NCI-H748 (cell line): ENCODE results near the gene RYR3.

Experiments used
- DNase-seq: peaks from one replicate; lab custom pipeline; 2025; ENCODE audit not compliant: unreplicated experiment; lab: John Stamatoyannopoulos, UW

The RYR3 gene

DNA sequence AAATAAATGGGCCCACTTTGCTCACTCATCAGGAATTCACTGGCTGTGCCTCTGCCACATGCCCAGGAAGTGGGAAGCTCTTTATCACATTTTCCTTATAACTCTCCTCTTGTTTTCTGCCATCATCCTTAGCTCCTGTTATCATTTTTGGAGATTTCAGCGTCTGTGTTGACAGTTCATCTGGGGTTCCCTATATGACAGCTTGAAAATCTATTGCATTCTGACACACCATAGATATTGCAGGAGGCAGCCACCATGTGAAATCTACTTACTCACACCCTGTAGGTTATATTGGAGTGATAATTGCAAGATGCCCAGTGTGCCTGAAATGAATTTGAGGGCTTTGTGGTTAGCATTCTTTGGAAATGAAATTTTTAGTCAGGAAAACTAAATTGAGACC is 132.9 kb downstream of the RYR3 start:
- DNase-seq, result no peak

DNA sequence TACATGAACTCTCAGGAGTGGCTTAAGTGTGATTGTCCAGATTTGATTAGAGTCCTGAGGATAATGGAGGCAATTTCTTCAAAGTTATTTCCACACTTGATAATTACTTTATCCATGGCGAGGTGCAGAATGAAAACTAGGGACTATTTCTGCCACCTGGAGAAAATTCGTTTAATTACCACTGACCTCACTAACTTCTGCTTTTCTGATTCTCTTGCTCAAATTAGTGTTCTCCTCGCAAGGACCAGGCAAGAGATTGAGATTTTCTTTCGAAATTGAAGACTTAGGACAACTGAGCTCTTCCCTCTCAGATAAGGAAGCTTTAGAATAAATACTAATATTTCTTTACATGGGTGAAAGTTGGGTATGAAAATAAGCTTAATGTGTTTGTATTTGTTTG is 135.2 kb downstream of the RYR3 start:
- DNase-seq, result no peak

DNA sequence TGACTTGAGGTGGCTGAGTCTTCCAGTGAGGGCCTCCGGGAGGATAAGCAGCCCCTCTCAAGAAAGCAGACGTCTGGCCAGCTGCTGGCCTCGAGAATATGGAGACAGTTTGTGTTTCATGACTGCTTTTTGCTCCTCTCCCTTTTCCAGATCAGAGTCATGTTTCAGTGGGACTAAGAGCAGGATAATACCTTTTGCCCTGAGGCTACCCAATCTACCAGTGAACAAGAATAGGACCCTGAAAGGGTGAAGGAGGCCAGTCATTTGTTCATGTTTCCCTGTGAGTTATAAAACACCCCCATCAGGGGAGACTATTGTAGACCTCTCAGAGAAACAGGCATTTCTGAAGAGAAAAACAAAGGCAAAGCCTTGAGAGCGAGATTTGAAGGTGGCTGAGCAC is 137.4 kb downstream of the RYR3 start:
- peak; percentile 37 for DNase-seq

DNA sequence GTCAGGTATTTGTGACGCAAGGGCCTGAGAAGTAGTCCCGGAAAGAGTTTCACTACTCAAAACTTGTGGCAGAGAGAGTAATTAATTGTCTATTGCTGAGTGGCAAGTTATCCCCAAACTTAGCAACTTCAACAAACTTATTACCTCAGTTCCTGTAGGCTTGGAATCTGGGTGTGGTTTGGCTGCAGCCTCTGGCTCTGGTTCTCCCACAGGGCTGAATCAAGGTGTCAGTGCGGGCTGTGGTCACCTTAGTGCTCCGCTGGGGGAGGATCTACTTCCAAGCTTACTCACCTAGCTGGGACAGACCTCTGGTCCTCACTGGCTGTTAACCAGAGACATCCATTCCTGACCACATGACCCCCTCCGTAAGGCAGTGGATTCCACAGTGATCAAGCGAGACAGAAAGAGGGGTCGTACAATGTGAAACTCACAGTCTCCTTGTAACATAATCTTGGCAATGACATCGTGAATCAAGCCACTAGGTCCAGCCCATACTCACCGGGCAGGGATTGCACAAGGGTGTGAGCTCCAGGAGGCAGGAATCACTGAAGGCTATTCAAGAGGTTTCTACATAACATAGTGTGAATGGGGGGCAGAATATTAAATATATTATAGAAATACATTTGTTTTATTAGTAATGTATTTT is 138.3 kb downstream of the RYR3 start:
- DNase-seq, result no peak

DNA sequence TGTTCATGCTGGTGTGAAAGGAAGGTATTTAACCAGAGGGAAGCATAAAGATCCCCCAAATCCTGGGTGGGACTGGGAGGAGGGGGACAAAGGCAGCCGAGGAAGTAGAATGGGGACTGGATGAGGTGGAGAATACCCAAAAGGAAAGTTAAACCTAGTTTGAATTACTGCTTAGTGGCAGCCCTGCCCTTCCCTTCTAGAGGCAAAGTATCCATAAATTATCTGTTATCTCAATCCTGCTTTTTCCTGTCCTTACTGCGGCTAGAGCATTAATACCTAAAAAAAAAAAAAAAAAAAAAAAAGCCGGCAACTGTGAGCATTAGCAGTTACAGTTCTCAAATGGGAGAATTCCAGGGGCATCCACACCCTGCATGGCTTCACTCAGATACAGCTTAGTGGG is 139.0 kb downstream of the RYR3 start:
- DNase-seq, result no peak

DNA sequence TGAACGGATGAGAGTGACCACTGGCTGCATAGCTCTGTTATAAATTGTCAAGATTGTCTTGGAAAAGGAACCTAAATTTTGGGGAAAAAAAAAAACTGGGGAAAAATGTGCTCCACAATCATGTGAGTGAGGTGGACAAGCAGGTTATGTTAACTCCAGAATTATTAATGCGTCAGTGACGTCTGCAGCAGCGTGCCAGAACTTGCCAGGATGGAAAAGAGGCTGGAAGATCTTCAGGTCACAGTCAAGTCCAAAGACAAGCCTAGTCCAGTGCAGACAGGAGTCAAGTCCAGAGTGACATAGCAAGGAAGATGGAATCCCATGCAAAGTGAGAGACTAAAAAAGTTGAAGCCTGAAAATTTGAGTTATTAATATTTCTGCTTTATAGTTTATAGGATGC is 140.6 kb downstream of the RYR3 start:
- no peak for DNase-seq

DNA sequence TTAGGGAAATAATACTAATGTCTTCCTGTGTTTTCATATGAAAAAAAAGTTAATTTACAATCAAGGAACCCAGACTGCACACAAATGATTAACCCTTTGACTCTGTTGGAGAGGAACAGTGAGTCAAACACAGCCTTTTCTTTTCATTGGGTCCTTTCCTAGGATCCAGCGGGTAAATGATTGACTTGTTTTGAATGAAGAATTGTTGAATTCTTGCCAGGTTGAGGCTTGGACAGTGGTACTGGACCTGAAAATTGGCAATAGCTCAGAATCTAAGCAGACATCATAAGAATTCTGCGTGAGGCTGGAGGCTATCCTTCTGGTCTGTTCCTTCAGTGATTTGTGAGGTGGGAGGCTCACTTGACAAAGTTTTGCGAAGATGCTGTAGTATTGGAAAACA is 143.0 kb downstream of the RYR3 start:
- no peak for DNase-seq

DNA sequence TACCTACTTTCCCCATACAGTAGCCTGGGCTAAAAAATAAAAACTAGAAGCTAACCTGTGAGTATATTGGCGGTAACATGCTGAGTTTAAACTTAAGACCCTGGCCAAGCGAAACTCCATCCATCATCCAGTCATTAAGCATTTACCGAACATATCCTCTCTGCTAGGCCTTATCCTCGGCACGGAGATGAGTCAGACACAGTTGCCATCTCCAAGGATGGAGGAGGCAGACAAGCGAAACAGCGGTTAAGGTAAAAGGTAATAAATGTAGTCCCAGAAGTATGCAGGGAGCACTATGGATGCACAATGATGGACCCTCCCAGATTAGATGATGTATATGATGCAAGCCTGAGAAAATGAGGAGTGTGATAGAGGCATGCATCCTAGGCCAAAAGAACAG is 143.6 kb downstream of the RYR3 start:
- DNase-seq, result no peak

DNA sequence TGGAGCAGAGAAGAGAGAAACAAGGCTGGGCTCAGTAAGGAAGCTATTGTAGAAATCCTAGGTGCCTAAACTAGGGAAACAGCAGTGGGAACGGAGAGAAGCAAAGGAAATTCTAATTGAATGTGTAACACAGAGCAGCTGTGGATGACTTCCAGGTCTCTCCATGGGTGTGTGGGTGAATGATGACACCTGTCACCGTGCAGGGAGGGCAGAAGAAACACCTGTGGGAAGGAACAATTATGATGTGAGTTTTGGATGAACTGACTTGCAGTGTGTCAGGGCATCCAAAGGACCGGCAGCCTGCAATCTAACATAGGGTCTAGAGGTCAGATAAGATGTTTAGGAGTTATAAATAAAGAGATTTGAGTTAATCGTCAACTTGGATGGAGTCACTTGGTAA is 144.2 kb downstream of the RYR3 start:
- no peak for DNase-seq

DNA sequence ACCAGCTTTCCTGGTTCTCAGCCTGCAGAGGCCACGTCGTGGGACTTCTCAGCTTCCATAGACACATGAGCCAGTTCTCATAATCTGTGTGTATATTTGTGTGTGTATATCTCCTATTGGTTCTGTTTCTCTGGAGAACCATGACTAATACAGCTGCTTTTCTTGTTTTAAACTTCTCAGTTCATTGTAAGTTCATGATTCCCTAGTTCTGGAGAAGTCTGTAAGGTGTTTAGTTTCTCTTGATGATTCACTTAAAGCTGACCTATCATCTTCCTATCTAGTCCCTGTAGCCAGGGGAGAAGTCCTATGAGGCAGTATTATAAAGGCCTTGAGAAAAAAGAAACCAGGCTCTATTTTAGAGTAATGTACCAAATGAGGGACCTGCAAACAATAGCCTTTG is 147.7 kb downstream of the RYR3 start:
- no peak for DNase-seq

DNA sequence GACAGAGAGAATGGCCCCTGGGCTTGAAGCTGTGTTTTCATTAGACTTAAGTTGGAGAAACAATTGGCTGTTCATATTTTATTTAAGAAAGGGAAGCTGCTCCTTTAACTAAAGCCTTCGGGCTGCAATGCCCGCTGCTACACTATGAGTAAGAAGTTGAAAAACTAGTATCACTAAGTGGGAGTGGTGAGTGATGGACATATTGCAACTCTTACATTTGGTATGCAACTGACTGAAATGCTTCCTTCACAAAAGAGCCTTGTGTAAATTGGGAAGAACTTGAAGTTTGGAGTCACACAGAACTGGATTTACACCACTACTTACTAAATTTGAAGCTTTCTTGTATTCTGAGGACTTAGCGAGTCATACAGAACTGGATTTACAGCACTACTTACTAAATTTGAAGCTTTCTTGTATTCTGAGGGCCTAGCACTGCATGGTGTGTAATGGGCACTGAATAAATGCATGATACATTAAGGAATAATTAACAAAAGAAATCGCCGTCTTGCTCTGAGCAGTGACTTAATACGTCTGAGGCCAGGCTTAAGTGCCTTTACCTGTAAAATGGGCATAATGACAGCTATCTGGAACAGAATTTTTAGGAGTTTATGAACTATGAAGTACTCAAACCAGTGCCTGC is 149.5 kb downstream of the RYR3 start:
- no peak for DNase-seq

DNA sequence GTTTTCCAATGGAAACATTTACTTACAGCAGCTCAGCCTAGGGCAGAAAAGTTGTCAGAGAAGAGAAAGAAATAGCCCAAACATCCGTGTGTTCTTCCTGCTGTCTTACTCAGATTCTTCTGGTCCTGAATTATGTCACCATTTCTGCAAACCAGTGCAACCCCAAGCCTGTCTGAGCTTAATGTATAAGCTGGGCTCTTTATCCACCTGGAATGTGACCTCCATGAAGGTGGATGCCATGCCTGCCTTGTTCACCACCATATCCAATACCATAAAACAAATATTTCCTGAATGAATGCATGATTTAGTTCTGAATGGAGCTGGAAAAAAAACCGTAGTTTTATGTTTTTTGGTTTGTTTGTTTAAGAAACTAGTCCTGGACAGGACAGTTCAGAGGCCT is 150.9 kb downstream of the RYR3 start:
- DNase-seq, result no peak

DNA sequence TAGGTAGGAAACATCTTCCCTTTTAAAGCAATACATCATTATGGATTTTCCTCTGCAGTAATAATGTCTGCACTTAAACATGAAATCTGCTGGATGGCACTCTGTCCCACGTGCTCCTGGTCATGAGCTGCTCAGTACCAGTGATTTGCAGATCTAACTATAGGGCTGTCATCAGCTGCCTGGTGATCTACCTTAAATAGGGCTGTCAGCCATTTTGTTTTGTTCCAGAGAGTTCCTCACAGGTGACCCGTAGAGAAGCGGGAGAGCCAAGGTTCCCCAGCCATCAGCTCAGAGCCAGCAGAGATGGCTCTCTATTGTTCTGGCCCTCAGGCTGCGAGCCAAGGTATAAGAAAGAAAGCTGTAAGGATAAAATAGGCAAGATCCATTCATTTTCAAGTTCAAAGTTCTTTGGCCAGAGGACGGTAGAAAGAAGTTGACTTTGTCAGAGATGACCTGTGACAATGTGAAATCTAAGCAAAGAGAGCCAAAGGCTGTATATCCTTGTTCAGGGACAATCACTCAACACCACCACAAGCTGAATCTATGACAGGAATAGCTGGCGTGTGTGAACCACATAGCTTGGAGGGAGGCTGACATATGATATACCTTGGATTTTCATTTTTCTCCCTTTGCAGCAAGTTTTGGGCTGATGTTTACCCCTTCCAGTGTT is 156.5 kb downstream of the RYR3 start:
- no peak for DNase-seq

DNA sequence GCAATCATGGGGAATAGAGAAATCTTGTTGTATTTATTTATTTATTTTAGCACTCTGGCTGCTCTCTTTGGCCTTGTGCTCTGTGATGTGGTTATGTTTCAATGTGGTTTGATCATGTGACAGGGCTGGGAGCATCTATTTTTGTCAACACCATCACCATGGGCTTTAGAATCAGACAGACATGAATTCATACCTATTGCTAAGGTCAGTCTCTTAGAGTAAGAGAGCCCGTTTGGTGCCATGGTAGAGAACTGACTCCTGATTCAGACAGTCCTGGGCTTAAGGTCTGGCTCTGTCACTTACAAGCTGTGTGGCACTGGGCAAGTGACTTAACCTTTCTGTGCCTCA is 157.0 kb downstream of the RYR3 start:
- no peak for DNase-seq

DNA sequence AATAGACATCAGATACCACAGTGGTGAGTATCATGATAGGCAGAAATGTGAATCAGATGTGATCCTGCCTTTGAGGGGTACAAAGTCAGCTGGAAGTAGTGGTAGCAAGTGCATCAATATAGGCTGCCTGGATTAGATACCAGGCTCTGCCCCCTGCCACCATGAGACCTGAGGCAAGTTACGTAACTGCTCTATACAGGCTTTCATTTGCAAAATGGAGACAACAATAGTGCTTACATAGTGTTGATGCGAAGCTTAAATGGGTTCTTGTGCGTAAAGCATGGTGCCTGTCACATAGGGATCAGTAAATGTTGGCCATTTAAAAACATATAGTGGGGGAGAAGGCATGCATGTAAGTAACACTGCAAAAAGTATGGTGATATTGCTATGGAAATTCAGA is 158.0 kb downstream of the RYR3 start:
- DNase-seq, result no peak

DNA sequence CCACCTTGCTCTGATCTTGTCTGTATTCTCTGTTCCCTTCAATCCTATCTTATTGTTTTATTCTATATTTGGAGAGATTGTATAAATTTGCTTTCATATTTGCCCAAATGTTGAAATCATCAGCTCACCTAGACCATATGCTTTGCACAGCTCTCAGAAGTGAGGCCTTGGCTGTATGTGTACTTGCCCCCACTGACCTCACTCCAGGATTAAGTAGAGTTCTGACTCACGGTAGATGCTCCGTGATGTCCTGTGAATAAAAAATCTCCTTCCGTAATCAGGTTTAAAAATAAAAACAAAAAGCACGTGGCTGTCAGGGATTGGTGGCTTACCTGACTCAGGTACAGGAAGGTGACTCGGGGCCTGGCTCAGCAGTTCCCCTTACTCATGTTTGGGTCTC is 162.2 kb downstream of the RYR3 start:
- no peak for DNase-seq

DNA sequence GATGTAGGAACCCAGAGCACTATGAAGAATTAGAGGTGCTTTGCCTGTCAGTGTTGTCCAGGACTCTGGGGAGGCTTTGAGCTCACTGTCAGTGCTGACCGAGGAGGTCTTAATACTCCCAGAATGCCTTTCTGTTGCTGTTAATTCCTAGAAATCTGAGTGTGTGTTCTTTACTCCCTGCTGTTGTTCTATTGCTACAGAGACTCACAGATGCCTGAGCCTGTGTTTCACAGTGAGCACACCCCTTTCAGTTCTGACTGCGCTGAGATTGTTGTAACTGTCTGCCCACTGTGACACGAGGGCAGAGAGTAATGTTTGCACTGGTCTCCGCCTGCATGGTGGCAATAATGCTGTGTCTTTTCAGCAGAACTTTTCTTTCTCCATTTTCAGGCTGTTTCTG is 162.9 kb downstream of the RYR3 start:
- DNase-seq, result no peak

DNA sequence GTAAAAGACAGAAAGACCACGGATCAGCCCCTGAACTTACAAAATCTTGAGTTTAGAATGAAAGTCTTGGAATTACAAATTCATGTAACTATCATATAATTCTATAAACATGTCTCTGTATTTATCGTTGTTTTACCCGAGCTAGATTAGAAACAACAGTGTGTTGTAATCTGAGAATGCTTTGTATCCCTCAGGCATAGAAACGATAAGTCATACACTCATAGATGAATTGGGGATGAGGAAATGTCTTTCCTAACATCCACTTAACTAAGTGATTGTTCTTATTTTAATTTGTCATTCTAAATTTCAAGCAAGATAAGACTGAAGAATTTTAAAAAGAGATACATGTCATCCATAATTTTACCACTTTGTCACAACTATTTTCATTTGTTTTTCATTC is 165.3 kb downstream of the RYR3 start:
- DNase-seq, result no peak

DNA sequence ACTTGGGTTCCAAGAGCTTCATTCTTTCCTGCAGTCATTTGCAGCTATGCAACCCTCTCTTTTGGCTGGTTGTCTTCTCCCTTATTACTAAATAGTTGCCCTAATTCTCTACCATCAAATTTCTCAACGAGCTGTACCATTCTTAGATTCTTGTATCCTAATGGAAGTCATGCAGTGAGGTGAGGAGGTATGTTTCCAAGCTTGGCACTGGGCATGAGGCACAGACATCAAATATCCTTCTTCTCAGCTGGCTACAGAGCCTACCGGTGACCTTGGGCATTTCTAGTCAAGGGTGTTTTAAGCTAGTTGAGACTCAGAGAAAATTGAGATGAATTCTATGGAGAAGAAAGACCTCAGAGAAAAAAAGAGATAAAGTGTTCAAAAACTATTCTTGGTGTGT is 166.1 kb downstream of the RYR3 start:
- no peak for DNase-seq

DNA sequence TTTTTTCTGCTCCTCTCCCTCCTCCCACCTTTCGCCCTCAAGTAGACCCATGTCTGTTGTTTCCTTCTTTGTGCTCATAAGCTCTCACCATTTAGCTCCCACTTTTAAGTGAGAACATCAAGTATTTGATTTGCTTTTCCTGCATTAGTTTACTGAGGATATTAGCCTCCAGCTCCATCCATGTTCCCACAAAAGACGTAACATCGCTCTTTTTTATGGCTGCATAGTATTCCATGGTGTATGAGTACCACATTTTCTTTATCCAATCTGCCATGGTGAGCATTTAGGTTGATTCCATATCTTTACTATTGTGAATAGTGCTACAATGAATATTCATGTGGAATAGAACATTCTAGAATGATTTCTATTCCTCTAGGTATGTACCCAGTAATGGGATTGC is 178.6 kb downstream of the RYR3 start:
- DNase-seq, result no peak

DNA sequence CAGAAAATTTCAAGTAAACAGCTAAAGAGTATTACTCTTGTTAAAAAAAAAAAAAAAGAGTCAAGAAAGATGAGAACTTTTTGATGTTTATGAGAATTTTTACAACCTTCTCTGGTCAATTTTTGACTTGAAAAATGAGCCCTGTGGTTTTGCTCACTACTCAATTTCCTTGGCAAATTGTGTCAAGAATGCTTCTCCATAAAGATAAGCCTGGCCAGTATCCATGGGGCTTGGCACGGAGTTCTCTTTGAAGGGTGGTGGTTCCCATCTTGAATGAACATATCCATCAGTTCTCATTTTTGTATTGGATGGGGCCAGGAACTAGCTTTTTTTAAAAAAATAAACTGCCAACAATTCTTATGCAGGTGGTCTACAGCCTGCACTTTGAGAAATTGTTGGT is 179.9 kb downstream of the RYR3 start:
- DNase-seq, result no peak

DNA sequence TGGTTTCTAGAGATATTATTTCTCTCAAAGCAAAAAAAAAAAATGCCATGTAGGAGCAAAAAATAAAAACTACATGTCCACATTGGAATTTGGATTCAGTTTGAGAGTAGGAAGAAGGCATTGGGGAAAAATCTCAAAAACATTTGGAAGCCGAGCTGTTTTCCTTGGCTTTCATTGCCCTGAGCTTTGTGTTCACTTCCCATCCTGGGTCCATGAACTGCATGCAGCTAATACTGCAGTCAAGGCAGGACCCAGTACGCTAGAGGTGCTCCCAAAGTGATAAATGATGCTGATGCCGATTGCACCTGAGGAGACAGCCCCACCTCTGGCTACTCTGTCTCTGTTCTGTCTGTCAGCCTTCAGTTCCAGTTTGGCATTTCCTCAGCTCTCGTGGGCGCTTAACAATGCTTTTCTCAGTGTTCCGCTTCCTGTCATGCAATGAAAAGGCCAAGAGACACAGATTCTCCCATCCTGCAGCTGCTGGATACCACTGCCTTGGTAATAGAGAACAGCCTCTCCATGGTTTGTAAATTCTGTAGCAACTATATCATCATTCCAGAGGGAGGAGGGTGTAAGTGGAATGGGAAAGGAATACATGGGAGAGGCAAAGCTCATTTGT is 181.8 kb downstream of the RYR3 start:
- peak; percentile 10 for DNase-seq
